ENCODE data around the gene PGM2L1. TPM values are rescaled to one million over a fixed set of nuclear protein-coding genes. Genes with fewer than 3 reads are reported as not detected.
"Not testable (repeated sequence)": the region's sequence is repeated elsewhere in the genome, so short reads cannot be mapped to it uniquely, and the experiment has no call there.

The PGM2L1 gene
- total and polyA plus RNA-seq, 2 donors (not counting 1 experiment from before 2014, with no cell fraction given): 1.6 to 8.4 TPM

DNA sequence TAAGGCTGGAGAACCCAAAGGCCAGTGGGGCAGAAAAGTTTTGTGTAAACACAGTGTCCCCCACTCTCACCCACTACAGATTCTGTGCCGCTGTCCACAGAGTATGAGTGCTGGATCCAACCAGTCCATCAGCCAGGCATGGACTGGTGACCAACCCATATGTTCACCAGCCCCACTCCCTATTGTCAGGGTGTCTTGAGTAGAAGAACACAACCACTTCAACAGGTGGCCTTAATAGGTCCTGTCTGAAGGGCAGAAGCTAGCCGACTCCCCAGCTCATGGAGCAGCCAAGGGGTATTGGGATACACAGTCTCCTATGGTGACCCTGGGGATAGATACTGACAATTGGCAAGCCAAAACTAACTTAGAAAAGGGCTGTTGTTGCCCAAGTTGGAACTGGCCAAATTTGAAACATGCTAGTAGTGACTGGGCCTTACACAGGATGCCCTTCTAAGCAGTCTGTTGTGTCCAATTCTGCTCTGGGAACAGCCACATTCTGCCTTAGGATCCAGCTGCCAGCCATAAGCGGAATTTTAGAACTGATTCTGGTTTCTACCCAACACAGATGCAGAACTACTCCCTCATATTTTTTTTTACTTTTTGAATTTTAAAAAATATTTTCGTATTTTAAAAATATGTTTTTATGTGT lies 19.8 kb upstream of the PGM2L1 start:
- TF ChIP-seq EZH2 (IDR thresholded peaks at IDR 0.05; ENCODE audit: borderline replicate concordance, insufficient read depth, low read depth, low read length, poor library complexity, severe bottlenecking): no peak
- TF ChIP-seq, protein P1, sequence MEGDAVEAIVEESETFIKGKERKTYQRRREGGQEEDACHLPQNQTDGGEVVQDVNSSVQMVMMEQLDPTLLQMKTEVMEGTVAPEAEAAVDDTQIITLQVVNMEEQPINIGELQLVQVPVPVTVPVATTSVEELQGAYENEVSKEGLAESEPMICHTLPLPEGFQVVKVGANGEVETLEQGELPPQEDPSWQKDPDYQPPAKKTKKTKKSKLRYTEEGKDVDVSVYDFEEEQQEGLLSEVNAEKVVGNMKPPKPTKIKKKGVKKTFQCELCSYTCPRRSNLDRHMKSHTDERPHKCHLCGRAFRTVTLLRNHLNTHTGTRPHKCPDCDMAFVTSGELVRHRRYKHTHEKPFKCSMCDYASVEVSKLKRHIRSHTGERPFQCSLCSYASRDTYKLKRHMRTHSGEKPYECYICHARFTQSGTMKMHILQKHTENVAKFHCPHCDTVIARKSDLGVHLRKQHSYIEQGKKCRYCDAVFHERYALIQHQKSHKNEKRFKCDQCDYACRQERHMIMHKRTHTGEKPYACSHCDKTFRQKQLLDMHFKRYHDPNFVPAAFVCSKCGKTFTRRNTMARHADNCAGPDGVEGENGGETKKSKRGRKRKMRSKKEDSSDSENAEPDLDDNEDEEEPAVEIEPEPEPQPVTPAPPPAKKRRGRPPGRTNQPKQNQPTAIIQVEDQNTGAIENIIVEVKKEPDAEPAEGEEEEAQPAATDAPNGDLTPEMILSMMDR (IDR thresholded peaks at IDR 0.05): no peak
- WGBS (ENCODE audit: insufficient coverage): 83% methylated on average over 1 of the region's 4 CpGs
- Mint-ChIP-seq H3K27me3 (peaks cover 17% of the 10 kb centered on the region), H3K9me3 (ENCODE audit: insufficient read depth) (no peaks in the 10 kb centered on the region), H3K4me3 (no peak overlapping the region), H3K4me1 (no peaks in the 10 kb centered on the region), H3K27ac (no peak overlapping the region)
- H3K79me2 ChIP-seq (ENCODE audit: control insufficient read depth, insufficient read depth, low read length): no peaks in the 10 kb centered on the region
- H3K4me3 ChIP-seq (ENCODE audit: control extremely low read depth in 1 of 5, extremely low read depth in 1 of 5, insufficient read depth in 1 of 5, low read depth in 2 of 5, low read length in 4 of 5): no peak overlapping the region
- H3K9ac ChIP-seq (ENCODE audit: low read length): no peak overlapping the region
- CTCF ChIA-PET: no interaction called here
- no peak overlapping the region for H3K4me2 ChIP-seq (replicated peaks; ENCODE audit: low read depth, low read length, poor library complexity, severe bottlenecking)
- POLR2A ChIA-PET: no interaction called here
- no peak for ATAC-seq (ENCODE audit: low read depth)
- H3K4me1 ChIP-seq (ENCODE audit: control insufficient read depth in 2 of 2, insufficient read depth in 2 of 2, low read length in 2 of 2): no peaks in the 10 kb centered on the region
- peaks cover 0 to 3% (median 0%) of the 10 kb centered on the region in 4 experiments for H3K27me3 ChIP-seq (replicated peaks in 1 of 4; ENCODE audit: control extremely low read depth in 1 of 4, control insufficient read depth in 3 of 4, insufficient read depth in 4 of 4, low read length in 3 of 4)
- intact Hi-C loops (cut with micrococcal nuclease): no loop called here
- no peak for DNase-seq
- no peaks in the 10 kb centered on the region for H3K36me3 ChIP-seq (replicated peaks in 1 of 2; ENCODE audit: control extremely low read depth in 1 of 2, control insufficient read depth in 1 of 2, extremely low read depth in 1 of 2, insufficient read depth in 2 of 2, low read length in 1 of 2)
- no peaks in the 10 kb centered on the region for H4K20me1 ChIP-seq (ENCODE audit: control insufficient read depth, insufficient read depth, low read length, poor library complexity, severe bottlenecking)
- no peaks in the 10 kb centered on the region for H3K9me3 ChIP-seq (ENCODE audit: control extremely low read depth in 1 of 3, control insufficient read depth in 2 of 3, insufficient read depth in 1 of 3, low read length in 2 of 3)
- H3K27ac ChIP-seq (ENCODE audit: low read length in 2 of 2): no peak overlapping the region
- H2AFZ ChIP-seq (ENCODE audit: insufficient read depth, low read depth, low read length, poor library complexity, severe bottlenecking): no peak overlapping the region

DNA sequence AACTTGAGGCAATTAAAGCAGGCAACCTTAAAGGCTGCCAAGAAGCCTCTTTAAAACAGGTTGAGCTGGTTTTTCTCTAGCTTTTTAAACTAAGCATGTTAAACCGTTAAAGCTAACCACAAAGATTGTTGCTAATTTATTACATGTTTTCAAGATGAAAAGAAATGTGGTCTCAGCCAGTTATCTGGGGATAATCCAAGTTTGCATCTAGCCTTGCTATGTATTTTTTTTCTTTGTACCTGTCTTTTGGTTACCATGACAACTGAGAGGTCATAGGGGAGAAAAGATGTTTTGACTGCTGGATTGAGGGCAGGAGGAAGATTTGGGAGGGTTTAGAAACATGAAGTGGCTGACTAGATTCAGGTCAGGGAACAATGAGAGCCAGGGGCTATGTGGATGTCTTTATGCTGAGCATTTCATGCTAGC lies 19.2 kb upstream of the PGM2L1 start:
- Histone ChIP-seq H3K9ac (ENCODE audit: low read length) (no peak overlapping the region), H3K4me2 (replicated peaks; ENCODE audit: low read depth, low read length, poor library complexity, severe bottlenecking) (no peak overlapping the region), H3K36me3 (replicated peaks in 1 of 2; ENCODE audit: control extremely low read depth in 1 of 2, control insufficient read depth in 1 of 2, extremely low read depth in 1 of 2, insufficient read depth in 2 of 2, low read length in 1 of 2) (no peaks in the 10 kb centered on the region), H3K27me3 (replicated peaks in 1 of 4; ENCODE audit: control extremely low read depth in 1 of 4, control insufficient read depth in 3 of 4, insufficient read depth in 4 of 4, low read length in 3 of 4) (peaks cover 0 to 3% (median 0%) of the 10 kb centered on the region in 4 experiments), H3K9me3 (ENCODE audit: control extremely low read depth in 1 of 3, control insufficient read depth in 2 of 3, insufficient read depth in 1 of 3, low read length in 2 of 3) (no peaks in the 10 kb centered on the region), H3K79me2 (ENCODE audit: control insufficient read depth, insufficient read depth, low read length) (no peaks in the 10 kb centered on the region), H3K4me3 (ENCODE audit: control extremely low read depth in 1 of 5, extremely low read depth in 1 of 5, insufficient read depth in 1 of 5, low read depth in 2 of 5, low read length in 4 of 5) (no peak overlapping the region), H2AFZ (ENCODE audit: insufficient read depth, low read depth, low read length, poor library complexity, severe bottlenecking) (no peak overlapping the region), H4K20me1 (ENCODE audit: control insufficient read depth, insufficient read depth, low read length, poor library complexity, severe bottlenecking) (no peaks in the 10 kb centered on the region), H3K27ac (ENCODE audit: low read length in 2 of 2) (no peak overlapping the region), H3K4me1 (ENCODE audit: control insufficient read depth in 2 of 2, insufficient read depth in 2 of 2, low read length in 2 of 2) (no peaks in the 10 kb centered on the region)
- Mint-ChIP-seq H3K9me3 (ENCODE audit: insufficient read depth) (no peaks in the 10 kb centered on the region), H3K4me3 (no peak overlapping the region), H3K27ac (no peak overlapping the region), H3K4me1 (no peaks in the 10 kb centered on the region), H3K27me3 (peaks cover 22% of the 10 kb centered on the region)
- ATAC-seq (ENCODE audit: low read depth): no peak
- ChIA-PET CTCF (interaction anchor here (0.7 kb wide), 1 partner anchor 36 kb away, joined by 3 read pairs; no protein-coding TSS in a partner anchor), POLR2A (no interaction called here)
- DNase-seq: no peak
- intact Hi-C loops (cut with micrococcal nuclease): no loop called here
- no peak for TF ChIP-seq EZH2 (IDR thresholded peaks at IDR 0.05; ENCODE audit: borderline replicate concordance, insufficient read depth, low read depth, low read length, poor library complexity, severe bottlenecking)
- TF ChIP-seq, protein P1 (IDR thresholded peaks at IDR 0.05): no peak
- WGBS (ENCODE audit: insufficient coverage): no CpG with 5 or more reads among the region's 1 CpG

DNA sequence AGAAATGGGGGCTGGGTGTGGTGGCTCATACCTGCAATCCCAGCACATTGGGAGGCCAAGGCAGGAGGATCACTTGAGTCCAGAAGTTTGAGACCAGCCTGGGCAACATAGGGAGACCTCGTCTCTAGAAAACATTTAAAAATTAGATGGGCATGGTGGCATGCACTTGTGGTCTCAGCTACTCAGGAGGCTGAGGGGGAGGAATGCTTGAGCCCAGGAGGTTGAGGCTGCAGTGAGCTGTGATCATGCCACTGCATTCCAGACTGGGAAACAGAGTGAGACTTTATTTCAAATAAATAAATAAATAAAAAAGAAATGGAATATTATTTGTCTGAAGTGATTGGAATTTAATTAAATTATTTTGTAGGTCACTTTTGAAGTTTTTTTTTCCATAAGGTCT lies 18.7 kb upstream of the PGM2L1 start:
- H3K27ac Mint-ChIP-seq; DNase-seq; ATAC-seq (ENCODE audit: low read depth); H3K36me3 ChIP-seq (replicated peaks in 1 of 2; ENCODE audit: control extremely low read depth in 1 of 2, control insufficient read depth in 1 of 2, extremely low read depth in 1 of 2, insufficient read depth in 2 of 2, low read length in 1 of 2); H3K4me1 ChIP-seq (ENCODE audit: control insufficient read depth in 2 of 2, insufficient read depth in 2 of 2, low read length in 2 of 2); H3K9ac ChIP-seq (ENCODE audit: low read length); H3K9me3 ChIP-seq (ENCODE audit: control extremely low read depth in 1 of 3, control insufficient read depth in 2 of 3, insufficient read depth in 1 of 3, low read length in 2 of 3); H3K79me2 ChIP-seq (ENCODE audit: control insufficient read depth, insufficient read depth, low read length); H3K4me3 Mint-ChIP-seq; H2AFZ ChIP-seq (ENCODE audit: insufficient read depth, low read depth, low read length, poor library complexity, severe bottlenecking); H4K20me1 ChIP-seq (ENCODE audit: control insufficient read depth, insufficient read depth, low read length, poor library complexity, severe bottlenecking); H3K27me3 ChIP-seq (replicated peaks in 1 of 4; ENCODE audit: control extremely low read depth in 1 of 4, control insufficient read depth in 3 of 4, insufficient read depth in 4 of 4, low read length in 3 of 4); POLR2A ChIA-PET; H3K9me3 Mint-ChIP-seq (ENCODE audit: insufficient read depth); H3K27ac ChIP-seq (ENCODE audit: low read length in 2 of 2); H3K4me3 ChIP-seq (ENCODE audit: control extremely low read depth in 1 of 5, extremely low read depth in 1 of 5, insufficient read depth in 1 of 5, low read depth in 2 of 5, low read length in 4 of 5); H3K4me2 ChIP-seq (replicated peaks; ENCODE audit: low read depth, low read length, poor library complexity, severe bottlenecking); intact Hi-C loops (cut with micrococcal nuclease); H3K4me1 Mint-ChIP-seq: not testable (repeated sequence)
- CTCF ChIA-PET: interaction anchor here (0.7 to 1.9 kb wide), 2 partner anchors 28 to 37 kb away, joined by 3 to 6 read pairs; no protein-coding TSS in a partner anchor
- H3K27me3 Mint-ChIP-seq: peaks cover 20% of the 10 kb centered on the region
- no CpG with 5 or more reads among the region's 1 CpG for WGBS (ENCODE audit: insufficient coverage)

All from B cell (primary cell).